ENCODE results near the gene GK.

DNA sequence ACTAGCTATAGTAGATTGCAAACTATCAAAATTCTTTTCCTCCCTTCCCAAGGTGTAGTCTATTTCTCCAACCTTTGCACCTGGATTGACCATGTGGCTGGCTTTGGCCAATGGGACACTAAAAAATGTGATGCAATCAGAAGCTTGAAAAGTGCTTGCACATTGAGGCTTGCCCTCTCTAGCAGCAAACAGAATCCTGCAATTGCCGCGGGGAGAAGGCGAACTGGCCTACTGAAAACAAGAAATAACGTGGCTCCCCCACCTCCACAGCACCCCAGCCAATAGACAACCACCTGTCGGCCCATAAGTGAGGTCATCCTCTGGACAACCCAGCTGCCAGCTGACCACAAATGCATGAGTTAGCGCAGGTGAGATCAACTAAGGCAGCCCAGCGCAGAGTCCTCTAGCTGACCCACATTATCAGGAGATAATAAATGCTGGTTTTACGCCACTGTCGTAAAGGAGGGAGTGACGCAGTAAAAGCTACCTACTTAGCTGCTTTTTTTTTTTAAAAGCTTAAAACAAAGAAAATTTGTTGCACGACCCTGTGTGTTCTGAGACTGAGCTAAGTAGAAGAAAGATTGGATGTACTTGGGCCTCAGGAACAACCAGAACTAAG is 95.2 kb downstream of the GK start:
- TF ChIP-seq, protein P1, sequence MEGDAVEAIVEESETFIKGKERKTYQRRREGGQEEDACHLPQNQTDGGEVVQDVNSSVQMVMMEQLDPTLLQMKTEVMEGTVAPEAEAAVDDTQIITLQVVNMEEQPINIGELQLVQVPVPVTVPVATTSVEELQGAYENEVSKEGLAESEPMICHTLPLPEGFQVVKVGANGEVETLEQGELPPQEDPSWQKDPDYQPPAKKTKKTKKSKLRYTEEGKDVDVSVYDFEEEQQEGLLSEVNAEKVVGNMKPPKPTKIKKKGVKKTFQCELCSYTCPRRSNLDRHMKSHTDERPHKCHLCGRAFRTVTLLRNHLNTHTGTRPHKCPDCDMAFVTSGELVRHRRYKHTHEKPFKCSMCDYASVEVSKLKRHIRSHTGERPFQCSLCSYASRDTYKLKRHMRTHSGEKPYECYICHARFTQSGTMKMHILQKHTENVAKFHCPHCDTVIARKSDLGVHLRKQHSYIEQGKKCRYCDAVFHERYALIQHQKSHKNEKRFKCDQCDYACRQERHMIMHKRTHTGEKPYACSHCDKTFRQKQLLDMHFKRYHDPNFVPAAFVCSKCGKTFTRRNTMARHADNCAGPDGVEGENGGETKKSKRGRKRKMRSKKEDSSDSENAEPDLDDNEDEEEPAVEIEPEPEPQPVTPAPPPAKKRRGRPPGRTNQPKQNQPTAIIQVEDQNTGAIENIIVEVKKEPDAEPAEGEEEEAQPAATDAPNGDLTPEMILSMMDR (IDR thresholded peaks at IDR 0.05; ENCODE audit: insufficient read depth, low read length), result no peak
- no peak for TF ChIP-seq POLR2AphosphoS5 (IDR thresholded peaks at IDR 0.05; ENCODE audit: low read depth)
- no peak for TF ChIP-seq SPI1 (IDR thresholded peaks at IDR 0.05; ENCODE audit: borderline replicate concordance, low read depth)
- TF ChIP-seq GABPA (IDR thresholded peaks at IDR 0.05; ENCODE audit: low read depth), result no peak
